Retinal pigment epithelial cell (primary cell): ENCODE data around the gene SCUBE2.

Experiments used
- DNase-seq: peaks from one replicate; pipeline ENCODE4 v3.0.0-alpha.2; 2010; ENCODE audit warnings: low read depth
- H3K4me3 ChIP-seq: 2 replicates; pipeline ENCODE4 v1.5.1; 2011; ENCODE audit warnings: mild to moderate bottlenecking, low read length, control low read depth, moderate library complexity
- CTCF ChIP-seq: conservative IDR thresholded peaks from 2 replicates; pipeline ENCODE4 v1.5.1; 2011; ENCODE audit warnings: low read depth, low read length, control low read depth, inconsistent platforms

Gene SCUBE2

GRCh38 chr11:9041747-9042146 lies 49.7 kb downstream of the SCUBE2 start:
- DNase-seq: no peak
- no peak overlapping the region for H3K4me3 ChIP-seq
- TF ChIP-seq CTCF: no peak

GRCh38 chr11:9040410-9040809 lies 51.0 kb downstream of the SCUBE2 start:
- no peak for DNase-seq
- no peak for TF ChIP-seq CTCF

GRCh38 chr11:9039863-9040262 lies 51.5 kb downstream of the SCUBE2 start:
- DNase-seq: no peak
- H3K4me3 ChIP-seq: no peak overlapping the region
- no peak for TF ChIP-seq CTCF

More at GRCh38 chr11:9040410-9040809, 51.0 kb downstream of the SCUBE2 start:
- H3K4me3 ChIP-seq: no peak overlapping the region

GRCh38 chr11:9039198-9039597 lies 52.2 kb downstream of the SCUBE2 start:
- no peak for TF ChIP-seq CTCF
- H3K4me3 ChIP-seq: no peak overlapping the region
- DNase-seq: no peak

- H3K4me3 ChIP-seq: no peak overlapping the region
- no peak for DNase-seq
- no peak for TF ChIP-seq CTCF
Measured at GRCh38 chr11:9038541-9038940, 52.9 kb downstream of the SCUBE2 start.

GRCh38 chr11:9037963-9038362 lies 53.4 kb downstream of the SCUBE2 start:
- TF ChIP-seq CTCF: no peak
- DNase-seq: no peak
- no peak overlapping the region for H3K4me3 ChIP-seq

- DNase-seq: no peak
- no peak overlapping the region for H3K4me3 ChIP-seq
- no peak for TF ChIP-seq CTCF
Measured at GRCh38 chr11:9037046-9037780, 54.2 kb downstream of the SCUBE2 start.
